ENCODE measurements around the gene SRI.

SRI gene

GRCh38 chr7:88224601-88225275, 4.9 kb upstream of the SRI start:
- DNase-seq, result no peak

- no peak for DNase-seq
Observed at GRCh38 chr7:88223265-88223664, 3.4 kb upstream of the SRI start.

GRCh38 chr7:88218836-88219605, 817 bp downstream of the SRI start:
- DNase-seq, result peak; percentile 53 to 88 (median 74)

GRCh38 chr7:88218429-88218745, 1.5 kb downstream of the SRI start:
- no peak for DNase-seq

- peak; percentile 4 to 76 (median 27) for DNase-seq
Observed at GRCh38 chr7:88217675-88218428, 2.0 kb downstream of the SRI start.

DNA sequence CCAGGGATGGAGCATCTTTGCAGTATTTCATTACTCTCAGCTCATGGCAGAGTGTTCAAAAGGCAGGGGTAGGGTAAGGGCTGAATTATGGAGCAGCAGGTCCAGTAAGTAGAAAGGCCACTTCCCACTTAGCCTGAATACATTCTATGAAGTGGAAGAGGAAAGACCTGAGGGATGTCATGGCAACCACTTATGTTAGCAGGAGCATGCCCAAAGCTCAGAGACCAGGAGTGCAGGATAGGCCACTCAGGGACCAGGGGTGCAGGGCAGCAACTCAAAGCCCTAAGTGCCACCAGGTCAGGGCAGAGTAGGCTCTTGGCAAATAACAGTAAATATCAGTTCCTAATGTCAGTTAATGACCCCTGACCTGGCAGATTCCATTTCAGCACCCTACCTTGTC, 3.6 kb downstream of the SRI start:
- DNase-seq, result peak in 2 of 3 experiments; percentile 30 to 86

DNA sequence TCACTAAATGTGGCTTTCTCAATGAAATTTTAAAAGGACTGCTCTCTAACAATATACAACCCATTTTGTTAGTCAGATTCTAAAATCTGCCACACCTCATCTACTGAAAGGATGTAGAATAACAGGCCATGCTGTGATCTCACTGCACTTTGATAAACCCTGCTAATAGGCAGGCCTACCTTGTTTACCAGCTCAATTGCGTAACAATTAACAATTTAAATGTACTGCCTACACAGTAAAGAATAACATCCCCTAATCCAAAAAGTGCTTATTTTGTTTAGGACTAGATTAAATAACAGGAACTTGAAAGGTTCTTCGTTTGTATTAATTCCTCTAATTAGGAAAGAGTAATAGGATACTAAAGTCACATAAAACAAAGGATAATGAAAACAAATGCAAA, 4.5 kb downstream of the SRI start:
- DNase-seq, result no peak

DNA sequence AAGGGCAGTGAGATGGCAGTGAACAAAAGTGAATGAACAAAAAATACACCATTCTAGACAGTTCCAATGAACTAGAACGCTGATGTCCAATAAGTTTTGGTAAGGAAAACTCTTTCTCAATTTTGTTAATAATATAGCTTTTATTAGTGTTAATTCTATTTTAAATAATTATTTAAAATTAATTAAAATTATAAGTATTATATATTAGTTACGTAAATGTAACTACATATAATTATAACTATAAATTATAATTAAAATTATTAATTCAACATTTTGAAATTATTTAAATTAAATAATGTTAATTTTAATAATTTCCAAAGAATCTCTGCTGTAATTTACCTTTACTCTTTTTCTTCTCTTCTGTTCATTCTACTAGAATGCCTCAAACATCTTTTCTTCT, 5.4 kb downstream of the SRI start:
- no peak for DNase-seq

DNA sequence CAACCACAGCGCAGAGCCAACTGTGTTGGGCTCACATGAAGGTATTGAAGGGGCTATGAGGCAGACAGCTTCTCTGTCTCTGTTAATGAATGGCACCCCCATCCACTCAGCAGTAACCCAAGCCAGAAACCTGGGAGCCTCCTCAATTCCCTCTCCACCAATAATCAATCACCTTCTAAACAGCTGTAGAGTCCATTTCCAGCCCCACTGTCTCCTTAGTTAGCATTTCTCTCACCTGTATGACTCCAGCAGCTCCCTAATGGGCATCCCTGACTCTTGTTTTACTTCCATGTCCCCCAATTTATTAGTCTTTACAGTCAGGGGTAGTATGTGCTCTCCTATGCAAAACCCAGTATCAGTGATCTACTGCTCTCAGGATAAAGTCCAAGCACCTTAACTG, 6.9 kb downstream of the SRI start:
- DNase-seq, result no peak

GRCh38 chr7:88208521-88208920, 11.3 kb downstream of the SRI start:
- DNase-seq, result no peak

DNA sequence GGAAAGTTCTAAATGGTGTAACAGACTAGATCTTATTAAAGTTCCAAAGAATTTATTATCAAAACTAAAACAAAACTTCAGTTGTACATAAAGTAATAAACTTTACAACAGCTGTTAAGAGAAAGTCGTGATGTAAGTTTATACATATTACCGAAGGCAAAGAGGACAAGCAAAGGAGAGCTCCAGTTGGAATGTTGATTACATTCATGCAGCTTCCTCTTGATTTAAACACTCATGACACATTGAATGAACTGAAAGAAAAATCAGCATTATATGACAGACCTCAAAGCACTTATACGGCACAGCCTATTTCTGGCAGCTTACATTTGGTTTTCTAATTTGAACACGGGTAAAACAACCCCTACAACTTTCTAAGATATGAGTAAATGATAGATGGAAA, 13.6 kb downstream of the SRI start:
- DNase-seq, result no peak

DNA sequence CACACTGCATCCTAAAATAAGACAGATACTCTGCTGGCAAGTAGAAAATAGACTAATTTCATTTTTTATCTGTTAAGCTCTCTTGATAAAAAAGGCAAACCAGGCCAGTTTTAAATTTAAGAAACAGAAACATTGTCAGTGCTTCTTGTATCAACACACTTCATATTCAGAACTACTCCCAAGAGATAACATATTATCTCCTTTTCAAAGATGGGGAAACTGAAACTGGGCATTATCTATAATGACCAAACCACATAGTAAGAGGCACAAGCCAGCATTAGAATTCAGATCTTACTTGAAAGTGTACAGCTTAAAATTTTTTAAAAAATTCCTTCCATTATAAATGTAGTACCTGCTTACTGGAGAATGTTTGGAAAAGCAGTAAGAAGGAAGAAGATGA, 14.7 kb downstream of the SRI start:
- no peak for DNase-seq

- no peak for DNase-seq
Observed at GRCh38 chr7:88204525-88205110, 15.2 kb downstream of the SRI start.

GRCh38 chr7:88203401-88203800, 16.4 kb downstream of the SRI start:
- no peak for DNase-seq

- DNase-seq, result no peak
Observed at GRCh38 chr7:88202799-88203198, 17.0 kb downstream of the SRI start.

- peak in 1 of 3 experiments; percentile 8 for DNase-seq
Observed at GRCh38 chr7:88202278-88202677, 17.6 kb downstream of the SRI start.

DNA sequence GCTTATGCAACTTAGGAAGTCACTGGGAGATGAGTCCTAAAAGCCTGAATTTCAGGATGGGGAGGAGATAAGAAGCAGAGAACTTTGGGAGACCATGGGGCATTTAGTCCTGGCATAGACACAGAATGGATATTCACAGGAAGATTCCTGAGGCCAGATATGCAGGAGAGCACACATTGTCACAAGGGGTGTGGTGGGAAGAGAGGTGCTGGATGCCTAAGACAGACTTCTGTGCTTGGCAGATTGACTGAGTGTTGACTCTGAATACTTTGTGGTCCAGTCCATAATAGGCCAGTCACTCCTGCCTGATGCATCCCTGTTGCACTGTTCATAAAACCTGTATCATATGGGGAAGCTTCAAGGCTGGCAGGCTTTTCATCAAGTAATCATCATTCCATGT, 18.5 kb downstream of the SRI start:
- DNase-seq, result peak in 1 of 3 experiments; percentile 71

DNA sequence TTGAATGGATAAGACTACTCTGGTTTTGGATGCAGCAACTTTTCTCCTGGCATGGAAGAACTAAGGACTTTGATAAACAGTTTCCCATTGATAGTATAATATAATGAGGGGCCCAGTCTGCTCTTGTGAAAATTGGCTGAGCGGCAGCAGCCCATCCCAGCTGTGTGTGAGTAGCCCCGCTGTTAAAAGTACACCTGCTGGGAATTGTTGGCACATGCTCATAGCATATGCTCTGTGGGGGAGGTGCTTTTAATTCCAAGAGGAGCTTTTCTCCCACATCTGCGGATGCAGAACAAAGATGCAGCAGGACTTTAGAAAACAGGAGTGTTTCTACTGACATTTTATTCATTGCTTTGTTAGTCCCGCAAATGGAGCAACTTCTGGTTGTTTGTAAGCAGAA, 19.0 kb downstream of the SRI start:
- peak; percentile 81 to 97 (median 86) for DNase-seq

- no peak for DNase-seq
Observed at GRCh38 chr7:88200261-88200660, 19.6 kb downstream of the SRI start.

DNA sequence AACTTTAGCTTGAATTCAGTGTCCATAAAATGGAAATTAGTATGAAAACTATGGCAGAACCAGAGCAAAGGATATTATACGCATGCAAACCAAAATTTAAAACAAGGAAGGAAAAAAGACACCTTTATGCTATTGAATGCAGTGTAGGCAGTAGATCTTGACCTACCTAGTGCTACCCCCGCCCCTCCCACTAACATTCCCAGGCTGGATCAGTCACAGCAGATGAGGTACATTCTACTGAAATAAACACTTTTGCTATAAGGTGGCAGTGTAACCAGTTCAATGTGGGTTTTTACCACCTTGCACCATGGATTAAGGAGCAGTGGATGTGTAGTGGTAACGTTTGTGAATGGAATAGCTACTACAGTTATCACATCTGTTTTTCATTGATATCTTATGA, 27.9 kb downstream of the SRI start:
- no peak for DNase-seq

DNA sequence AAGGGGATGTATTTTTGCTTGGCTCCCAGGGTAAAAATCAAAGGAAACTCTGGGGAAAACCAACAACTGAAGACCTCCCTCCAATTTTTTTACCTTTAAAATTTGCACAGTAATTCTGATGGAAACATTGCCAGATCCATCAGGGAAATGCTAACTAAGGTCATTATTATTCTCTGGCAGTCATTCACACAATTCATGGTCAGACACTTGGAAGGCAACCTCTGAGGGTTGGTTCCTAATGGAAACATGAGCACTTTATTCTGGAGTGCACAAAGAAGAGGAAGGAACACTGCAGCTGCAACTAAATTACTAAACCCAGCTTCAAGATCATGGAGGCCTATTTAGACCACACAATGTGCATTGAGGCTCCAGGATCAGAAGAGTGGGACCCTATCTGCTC, 34.2 kb downstream of the SRI start:
- no peak for DNase-seq

- DNase-seq, result no peak
Observed at GRCh38 chr7:88184848-88185304, 35.0 kb downstream of the SRI start.

DNA sequence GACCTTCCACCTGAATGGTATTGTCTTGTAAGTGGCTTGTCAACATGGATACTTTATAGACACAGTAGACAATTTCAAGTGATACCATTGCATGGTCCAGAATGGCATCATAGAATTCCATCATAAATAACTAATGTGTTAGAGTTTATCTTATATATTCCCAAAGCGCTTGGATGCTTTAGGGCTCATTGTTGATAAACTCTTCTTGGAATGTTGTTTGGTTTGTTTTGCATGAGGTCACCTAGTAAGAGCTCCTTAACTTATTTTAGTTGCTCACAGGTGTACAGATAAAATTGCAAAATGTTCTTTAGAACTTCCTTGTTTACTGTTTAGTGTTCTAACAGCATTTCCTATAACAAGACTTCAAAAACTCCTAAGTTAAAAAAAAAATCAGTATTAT, 36.8 kb downstream of the SRI start:
- no peak for DNase-seq

DNA sequence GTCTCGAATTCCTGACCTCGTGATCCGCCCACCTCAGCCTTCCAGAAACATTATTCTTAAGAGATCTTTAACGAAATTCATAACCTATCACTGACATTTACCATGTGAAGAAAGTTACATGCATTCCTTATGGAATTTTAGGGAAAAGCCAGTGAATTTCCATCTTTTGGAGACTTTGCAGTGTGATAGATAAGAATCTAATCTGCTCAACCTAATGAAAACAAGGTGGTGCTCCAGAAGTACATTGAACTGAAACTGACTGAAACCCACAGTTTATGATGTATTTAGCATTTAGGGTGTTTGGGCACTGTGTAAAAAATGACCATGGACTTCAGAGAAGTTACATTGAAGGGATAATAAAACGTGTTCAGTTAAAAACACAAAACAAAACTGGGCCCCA, 43.6 kb downstream of the SRI start:
- no peak for DNase-seq
